HG02973 (cell line): Measurements from ENCODE around the gene PPP2R2C.

Experiments
- ATAC-seq: cut with Tn5 transposase; IDR thresholded peaks from one replicate; pipeline ENCODE4 v1.9.1; 2021; ENCODE audit warnings: moderate library complexity; ENCODE audit not compliant: unreplicated experiment

PPP2R2C gene

DNA sequence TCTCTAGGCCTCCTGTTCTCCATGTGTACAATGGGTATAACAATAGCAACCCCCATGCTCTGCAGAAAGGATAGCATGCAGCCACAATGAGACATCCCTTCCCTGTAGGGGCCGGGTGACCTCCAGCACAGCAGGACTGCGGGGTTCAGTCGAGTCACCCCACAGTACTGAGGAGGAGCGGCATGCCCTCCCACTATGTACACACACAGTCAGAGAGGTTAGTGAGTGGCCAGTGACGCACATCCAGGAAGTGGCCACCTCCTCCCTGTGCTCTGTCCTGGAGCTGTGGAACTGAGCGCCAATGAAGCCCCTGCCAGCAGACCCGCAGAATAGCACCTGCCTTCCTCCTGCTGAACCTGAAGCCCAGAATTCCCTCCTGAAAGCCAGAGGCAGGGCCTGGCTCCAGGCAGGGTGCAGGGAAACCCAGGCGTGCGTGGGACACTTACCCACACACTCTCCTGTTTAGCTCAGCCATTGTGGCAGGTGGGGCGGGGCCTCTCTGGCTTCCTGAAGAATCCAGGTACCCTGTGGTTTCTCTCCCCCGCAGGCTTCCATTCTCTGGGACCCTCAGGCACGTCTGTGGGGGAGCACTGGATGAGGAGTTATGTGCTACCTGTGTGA, 152.8 kb downstream of the PPP2R2C start:
- no peak for ATAC-seq

- no peak for ATAC-seq
Observed at GRCh38 chr4:6318206-6318605, 154.2 kb downstream of the PPP2R2C start.

DNA sequence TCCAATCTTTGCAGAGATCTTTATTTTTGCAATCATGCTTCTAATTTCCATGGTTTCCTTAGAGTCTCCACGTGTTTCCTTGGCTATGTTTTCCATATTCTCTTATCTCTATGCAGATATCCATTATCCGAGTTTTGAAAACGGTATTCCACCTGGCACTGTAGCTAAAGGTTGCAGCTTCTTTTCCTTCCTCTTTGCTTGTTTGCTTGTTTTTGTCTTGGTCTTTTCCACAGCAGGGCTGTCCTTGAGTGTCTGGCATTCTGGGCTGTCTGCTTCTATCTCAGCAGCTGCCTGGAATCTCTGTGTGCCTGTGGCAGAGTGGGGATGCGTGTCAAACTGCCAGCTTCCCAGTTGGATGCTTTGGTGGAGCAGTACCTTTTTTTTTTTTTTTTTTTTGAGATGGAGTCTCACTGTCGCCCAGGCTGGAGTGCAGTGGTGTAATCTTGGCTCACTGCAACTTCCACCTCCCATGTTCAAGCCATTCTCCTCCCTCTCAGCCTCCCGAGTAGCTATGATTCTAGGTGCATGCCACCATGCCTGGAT, 155.9 kb downstream of the PPP2R2C start:
- ATAC-seq: no peak

DNA sequence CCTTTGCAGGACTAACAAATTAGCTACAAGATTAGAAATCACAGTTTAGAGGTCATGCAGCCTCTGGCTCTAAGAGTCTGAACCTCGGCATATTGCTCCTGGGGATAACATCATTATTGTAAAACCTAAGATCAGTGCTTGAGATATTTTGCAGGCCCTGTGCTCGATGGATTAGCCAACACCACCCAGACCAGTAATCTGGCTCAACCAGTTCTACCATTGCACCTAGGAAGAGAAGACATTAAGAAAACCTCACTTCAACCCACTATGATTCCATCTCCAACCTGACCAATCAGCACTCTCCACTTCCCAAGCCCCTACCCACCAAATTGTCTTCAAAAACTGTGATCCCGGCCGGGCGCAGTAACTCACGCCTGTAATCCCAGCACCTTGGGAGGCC, 159.2 kb downstream of the PPP2R2C start:
- no peak for ATAC-seq

- ATAC-seq: no peak
Observed at GRCh38 chr4:6309777-6310176, 162.6 kb downstream of the PPP2R2C start.

DNA sequence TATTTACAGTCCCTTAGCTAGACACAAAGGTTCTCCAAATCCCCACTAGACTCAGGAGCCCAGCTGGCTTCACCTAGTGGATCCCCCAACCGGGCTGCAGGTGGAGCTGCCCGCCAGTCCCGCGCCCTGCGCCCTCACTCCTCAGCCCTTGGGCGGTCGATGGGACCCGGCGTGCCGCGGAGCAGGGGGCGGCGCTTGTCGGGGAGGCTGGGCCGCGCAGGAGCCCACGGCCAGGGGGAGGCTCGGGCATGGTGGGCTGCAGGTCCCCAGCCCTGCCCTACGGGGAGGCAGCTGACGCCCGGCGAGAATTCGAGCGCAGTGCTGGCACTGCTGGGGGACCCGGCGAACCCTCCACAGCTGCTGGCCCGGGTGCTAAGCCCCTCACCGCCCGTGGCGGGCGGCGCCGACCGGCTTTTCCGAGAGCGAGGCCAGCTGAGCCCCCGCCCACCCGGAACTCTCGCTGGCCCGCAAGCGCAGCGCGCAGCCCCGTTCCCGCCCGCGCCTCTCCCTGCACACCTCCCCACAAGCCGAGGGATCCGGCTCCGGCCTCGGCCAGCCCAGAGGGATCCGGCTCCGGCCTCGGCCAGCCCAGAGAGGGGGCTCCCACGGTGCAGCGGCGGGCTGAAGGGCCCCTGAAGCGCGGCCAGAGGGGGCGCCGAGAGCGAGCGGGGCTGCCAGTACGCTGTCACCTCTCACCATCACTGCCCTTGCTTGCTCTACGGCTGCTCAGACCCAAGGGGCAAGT, 163.3 kb downstream of the PPP2R2C start:
- ATAC-seq: no peak

DNA sequence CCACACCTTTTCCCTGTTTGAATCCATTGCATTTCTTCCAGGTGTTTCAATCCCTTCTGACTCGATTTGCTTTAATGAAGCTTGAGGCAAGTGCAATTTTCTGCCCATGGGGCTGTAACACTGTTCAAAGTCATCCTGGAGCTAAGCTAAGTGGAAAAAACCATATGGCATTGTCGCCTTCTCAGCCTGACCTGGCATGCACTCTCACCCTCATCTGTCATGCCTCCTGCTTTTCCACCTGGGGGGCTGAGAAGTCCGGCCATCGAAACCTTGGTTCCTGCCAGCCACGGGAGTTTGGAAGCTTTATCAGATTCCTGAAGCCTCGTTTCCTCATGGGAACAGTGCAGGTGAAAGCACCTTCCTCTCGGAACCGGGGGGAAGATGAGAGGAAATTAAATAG, 164.5 kb downstream of the PPP2R2C start:
- no peak for ATAC-seq

DNA sequence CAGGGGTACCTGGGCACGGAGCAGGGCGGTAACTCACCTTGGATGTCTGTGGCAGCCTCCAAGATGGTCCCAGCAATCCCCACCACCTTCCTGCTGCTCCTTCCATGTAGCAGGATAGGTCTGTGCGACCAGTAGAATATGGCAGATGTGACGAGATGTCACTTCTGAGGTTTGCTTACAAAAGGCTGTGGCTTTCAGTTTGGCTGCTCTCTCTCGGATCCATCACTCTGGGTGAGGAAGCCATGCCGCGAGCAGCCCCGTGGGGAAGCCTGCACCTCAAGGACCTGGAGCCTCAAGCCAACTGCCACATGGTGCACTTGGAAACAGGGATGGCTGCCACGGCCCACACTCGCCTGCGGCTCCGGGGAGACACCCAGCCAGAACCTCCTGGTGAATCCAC, 165.2 kb downstream of the PPP2R2C start:
- no peak for ATAC-seq

DNA sequence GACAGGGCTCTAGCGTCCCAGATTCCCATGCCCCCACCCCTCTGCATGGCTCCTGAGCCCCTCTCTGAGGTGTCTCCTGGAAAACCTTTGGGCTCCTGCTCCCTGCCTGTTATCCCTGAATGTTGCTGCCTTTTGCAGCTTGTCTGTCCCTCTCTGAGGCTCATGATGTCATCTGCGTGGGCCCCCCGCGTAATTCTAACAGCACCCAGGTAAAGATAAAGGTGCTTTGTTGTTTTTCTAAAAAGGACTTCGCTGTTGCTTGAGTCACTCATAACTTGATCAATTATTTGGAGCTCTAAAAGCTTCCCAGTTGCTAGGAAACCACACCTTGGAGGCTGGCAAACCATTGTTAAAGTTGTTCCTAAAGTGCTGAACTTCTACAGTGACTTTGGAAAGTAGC, 166.1 kb downstream of the PPP2R2C start:
- no peak for ATAC-seq

GRCh38 chr4:6303943-6304342, 168.5 kb downstream of the PPP2R2C start:
- no peak for ATAC-seq

DNA sequence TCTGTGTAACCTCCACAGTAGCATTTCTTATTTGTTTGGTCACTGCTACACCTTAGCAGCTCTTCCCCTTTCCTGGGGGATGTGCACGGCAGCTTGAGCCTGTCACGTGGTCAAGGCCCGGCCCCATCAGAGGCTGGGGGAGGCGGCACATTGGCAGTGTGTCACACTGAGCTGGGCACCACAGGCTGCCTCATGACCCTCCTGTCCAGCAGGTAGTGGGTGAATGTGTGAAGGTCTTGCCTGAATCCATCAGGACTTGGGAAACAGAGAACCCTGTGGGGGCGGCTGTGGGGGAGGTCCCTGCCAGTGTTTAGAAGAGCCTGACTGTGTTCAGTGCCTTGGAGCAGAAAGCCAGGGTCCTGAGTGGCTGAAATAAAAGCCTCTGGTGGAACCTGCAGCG, 169.5 kb downstream of the PPP2R2C start:
- no peak for ATAC-seq

GRCh38 chr4:6301732-6302442, 170.5 kb downstream of the PPP2R2C start:
- ATAC-seq: no peak

GRCh38 chr4:6301051-6301731, 171.2 kb downstream of the PPP2R2C start:
- ATAC-seq: no peak

GRCh38 chr4:6300359-6300758, 172.1 kb downstream of the PPP2R2C start:
- no peak for ATAC-seq

DNA sequence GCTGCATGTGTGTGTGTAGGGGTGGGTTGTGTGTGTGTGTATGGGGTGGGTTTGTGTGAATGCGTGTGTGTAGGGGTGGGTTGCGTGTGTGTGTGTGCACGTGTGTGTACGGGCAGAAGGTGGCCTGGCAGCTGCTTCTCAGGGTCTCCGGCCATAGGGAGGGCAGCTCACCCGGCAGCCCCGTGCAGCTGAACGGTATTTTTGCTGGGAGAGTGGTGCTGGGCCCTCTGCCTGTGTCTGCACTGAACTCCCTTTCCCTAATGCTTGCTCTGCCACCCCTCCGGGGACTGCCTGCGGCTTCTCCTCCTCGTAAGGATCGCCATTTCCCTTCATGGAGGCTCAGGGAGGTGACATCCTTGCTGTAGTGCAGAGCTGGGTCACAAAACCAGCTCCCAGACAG, 172.5 kb downstream of the PPP2R2C start:
- no peak for ATAC-seq

- no peak for ATAC-seq
Observed at GRCh38 chr4:6298852-6299251, 173.6 kb downstream of the PPP2R2C start.

GRCh38 chr4:6298035-6298434, 174.4 kb downstream of the PPP2R2C start:
- ATAC-seq: no peak

DNA sequence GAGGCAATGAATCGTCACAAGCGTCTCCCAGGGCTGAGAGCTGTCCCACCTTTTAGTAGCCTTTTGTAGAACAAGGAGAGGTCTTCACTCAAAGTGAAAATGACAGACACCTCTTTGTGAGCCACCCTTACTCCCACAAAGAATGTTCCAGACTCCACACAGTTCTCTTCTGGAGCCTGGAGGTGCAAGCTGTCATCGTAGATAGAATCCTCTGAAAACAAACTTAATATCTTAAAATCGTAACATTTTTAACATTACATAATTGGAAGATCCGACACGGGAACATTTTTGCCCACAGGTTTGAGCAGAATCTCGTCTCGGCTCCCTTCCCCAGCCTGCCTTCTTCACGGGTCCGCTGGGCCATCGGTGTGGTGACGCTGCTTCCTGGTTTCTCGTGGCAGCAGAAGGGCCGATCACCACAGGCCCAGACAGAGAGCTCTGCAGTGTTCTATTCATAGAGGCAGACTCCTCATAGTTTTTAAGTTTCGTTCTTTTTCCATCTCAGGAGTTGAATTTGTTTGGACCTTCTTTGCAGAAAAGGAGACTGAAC, 175.1 kb downstream of the PPP2R2C start:
- no peak for ATAC-seq

DNA sequence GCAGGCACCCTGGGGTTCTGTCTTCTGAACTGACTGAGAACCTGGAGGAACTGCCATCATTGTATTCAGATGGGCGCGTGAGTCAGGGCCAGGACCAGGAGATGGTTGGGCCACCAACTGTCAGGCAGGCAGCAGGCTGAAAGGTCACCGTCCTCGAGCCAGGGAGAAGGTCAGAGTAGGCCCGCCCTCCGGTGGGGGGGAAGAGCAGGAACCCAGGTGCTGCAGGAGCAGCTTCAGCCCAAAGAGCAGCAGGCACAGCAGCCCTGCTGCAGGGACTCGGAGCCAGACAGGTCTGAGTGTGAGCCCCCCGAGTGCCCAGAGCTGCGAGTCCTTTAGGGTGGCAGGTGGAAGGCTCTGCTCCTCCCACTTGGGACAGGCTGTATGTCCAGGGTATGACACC, 176.4 kb downstream of the PPP2R2C start:
- ATAC-seq: no peak

- no peak for ATAC-seq
Observed at GRCh38 chr4:6295495-6295894, 176.9 kb downstream of the PPP2R2C start.
